ENCODE measurements around the gene TAS2R9.
"Not testable (repeated sequence)": the region's sequence is repeated elsewhere in the genome, so short reads cannot be mapped to it uniquely, and the experiment has no call there.

Gene TAS2R9

DNA sequence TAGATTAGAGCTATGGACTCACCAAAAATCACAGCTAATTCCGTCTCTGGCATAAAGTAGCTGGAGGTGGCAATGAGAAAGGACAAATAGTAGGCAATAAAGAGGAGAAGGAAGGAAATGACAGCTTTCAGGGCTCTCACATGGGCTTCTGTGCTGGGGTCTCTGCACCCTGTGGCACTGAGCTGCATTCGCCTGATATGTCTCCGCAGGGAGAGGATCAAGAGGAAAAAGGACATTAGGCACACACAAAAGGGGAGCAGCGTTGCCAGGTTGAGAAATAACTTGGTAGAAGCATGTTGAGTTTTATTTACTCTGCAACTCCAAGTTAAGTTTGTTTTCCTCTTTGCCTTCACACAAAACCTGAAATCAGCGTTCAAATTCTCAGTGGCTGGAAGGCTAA is 8.2 kb downstream of the TAS2R9 start:
- TF ChIP-seq, protein P1, sequence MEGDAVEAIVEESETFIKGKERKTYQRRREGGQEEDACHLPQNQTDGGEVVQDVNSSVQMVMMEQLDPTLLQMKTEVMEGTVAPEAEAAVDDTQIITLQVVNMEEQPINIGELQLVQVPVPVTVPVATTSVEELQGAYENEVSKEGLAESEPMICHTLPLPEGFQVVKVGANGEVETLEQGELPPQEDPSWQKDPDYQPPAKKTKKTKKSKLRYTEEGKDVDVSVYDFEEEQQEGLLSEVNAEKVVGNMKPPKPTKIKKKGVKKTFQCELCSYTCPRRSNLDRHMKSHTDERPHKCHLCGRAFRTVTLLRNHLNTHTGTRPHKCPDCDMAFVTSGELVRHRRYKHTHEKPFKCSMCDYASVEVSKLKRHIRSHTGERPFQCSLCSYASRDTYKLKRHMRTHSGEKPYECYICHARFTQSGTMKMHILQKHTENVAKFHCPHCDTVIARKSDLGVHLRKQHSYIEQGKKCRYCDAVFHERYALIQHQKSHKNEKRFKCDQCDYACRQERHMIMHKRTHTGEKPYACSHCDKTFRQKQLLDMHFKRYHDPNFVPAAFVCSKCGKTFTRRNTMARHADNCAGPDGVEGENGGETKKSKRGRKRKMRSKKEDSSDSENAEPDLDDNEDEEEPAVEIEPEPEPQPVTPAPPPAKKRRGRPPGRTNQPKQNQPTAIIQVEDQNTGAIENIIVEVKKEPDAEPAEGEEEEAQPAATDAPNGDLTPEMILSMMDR (conservative IDR thresholded peaks at IDR 0.05; ENCODE audit: low read depth, low read length): no peak
- DNase-seq (ENCODE audit: low read depth): no peak
- H3K4me3 ChIP-seq (ENCODE audit: low read length): no peak overlapping the region

DNA sequence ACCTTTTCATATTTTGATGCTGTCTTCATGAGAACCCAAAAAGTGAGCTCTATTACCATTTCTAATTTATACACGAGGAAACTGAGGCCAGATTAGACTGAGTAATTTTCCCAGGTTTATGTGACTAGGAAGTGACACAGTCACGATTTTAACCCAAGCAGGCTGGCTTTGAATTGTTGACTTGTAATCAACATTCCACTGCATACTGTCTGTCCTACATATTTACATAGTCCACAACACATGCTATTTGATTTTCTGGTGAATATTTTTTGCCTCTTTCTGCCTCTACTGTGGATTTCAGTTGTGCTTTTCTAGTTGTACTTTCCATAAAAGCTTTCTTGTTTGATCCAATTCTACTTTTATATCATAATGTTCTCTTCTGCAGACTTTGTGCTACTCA is 15.7 kb downstream of the TAS2R9 start:
- no peak overlapping the region for H3K4me3 ChIP-seq (ENCODE audit: low read length)
- TF ChIP-seq, protein P1 (conservative IDR thresholded peaks at IDR 0.05; ENCODE audit: low read depth, low read length): no peak
- no peak for DNase-seq (ENCODE audit: low read depth)

DNA sequence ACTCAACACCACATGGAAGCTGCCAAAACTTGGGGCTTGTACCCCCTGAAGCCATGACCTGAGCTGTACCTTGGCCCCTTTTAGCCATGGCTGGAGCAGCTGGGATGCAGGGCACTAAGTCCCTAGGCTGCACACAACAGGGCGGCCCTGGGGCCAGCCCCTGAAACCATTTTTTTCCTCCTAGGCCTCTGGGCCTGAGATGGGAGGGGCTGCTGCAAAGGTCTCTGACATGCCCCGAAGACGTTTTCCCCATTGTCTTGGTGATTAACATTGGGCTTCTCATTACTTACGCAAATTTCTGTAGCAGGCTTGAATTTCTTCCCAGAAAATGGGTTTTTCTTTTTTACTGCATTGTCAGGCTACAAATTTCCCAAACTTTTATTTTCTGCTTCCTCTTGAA is 18.2 kb downstream of the TAS2R9 start:
- DNase-seq (ENCODE audit: low read depth); H3K4me3 ChIP-seq (ENCODE audit: low read length): not testable (repeated sequence)

DNA sequence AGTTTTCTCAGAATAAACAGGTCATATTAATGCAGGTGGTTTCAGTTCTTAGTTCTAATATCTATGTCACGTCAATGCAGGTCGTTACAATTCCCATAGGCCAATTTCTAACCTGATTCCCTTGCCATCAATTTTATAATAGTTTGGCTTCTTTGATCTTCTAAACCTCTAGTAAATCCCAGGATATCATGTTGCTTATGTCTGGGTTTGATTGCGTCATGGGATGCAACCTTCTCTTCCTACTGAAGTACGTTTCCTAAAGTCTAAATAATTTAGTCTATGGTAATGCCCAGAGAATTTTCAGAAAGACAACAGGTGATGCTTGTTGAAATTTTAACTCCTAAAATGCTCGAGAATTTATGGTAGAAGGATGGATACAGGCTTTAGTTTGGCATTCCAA is 26.7 kb downstream of the TAS2R9 start:
- TF ChIP-seq, protein P1 (conservative IDR thresholded peaks at IDR 0.05; ENCODE audit: low read depth, low read length): no peak
- H3K4me3 ChIP-seq (ENCODE audit: low read length): no peak overlapping the region
- no peak for DNase-seq (ENCODE audit: low read depth)

DNA sequence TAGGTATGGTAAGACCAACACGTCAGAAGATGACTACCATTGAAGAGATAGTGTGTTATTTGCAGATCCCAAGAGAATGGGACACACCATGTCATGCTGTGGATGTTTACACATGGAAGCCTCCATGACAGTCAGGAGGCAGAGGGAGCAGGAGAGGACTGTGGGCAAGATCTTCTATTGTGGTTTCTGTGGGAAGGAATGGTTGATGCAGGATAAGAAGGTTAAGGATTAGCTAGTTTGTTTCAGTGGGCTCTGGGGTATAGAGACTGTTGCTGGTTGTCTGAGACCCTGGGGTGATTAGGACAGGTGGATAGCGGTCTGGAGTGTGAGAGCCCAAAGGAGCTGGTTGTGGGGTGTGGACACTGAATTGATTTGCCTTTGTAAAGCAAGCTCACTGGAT is 30.9 kb downstream of the TAS2R9 start:
- no peak overlapping the region for H3K4me3 ChIP-seq (ENCODE audit: low read length)
- DNase-seq (ENCODE audit: low read depth): no peak
- TF ChIP-seq, protein P1 (conservative IDR thresholded peaks at IDR 0.05; ENCODE audit: low read depth, low read length): no peak

DNA sequence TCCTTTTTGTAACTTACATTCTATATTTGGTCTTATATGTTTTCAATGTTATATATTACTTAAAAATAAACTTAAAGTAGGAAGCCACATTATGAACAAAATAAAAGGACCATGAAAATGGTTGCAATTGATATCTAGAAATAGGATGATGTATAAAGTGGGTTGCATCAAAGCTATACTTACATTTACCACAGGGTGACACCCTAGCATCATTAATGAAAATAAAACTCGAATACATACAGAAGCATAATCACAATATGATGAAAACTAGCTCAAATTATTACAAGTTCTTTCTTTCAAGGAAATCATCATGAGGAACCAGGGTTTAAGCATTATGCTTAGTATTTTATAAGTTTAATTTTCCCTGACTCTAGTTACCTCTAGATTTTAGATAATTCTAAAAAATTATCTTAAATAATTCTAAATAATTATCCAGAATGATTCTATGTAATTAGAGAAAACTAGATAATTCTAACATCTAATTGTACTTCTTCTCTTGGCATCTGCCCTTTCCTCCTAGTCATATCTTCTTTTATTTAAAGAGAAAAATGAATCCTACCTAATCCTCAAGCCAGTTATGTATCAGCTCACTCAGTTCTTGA is 38.7 kb downstream of the TAS2R9 start:
- TF ChIP-seq, protein P1 (conservative IDR thresholded peaks at IDR 0.05; ENCODE audit: low read depth, low read length): peak; percentile 56
- no peak for DNase-seq (ENCODE audit: low read depth)
- no peak overlapping the region for H3K4me3 ChIP-seq (ENCODE audit: low read length)

DNA sequence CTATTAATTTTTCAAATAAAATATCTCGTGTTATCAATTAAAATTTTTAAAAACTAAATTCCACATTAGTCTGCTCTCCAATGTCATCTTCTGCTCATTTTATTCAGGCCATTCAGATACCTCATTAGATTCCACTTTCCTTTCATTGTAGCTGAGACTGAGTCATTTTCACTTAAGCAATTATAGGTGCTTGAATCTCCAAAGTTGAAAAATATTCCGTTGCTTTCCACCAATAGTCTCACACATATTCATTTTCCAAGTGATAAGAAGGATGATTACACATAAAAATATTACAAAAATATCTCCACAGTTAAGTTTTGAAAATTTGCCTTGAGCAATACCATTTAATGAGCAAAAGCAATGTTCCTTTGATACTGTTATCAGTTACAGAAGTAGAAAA is 50.3 kb downstream of the TAS2R9 start:
- TF ChIP-seq, protein P1 (conservative IDR thresholded peaks at IDR 0.05; ENCODE audit: low read depth, low read length): no peak
- DNase-seq (ENCODE audit: low read depth): no peak
- no peak overlapping the region for H3K4me3 ChIP-seq (ENCODE audit: low read length)

Data from retinal pigment epithelial cell (primary cell).